K562 (cell line): Measurements from ENCODE around the gene CCP110. TPM values are rescaled to one million over a fixed set of nuclear protein-coding genes. Genes with fewer than 3 reads are reported as not detected.

Experiments used
- ATAC-seq: fragments of 200-7000 bp; cut with Tn5 transposase; 3 replicates; pipeline ENCODE4 v1.9.1; 2020; ENCODE audit warnings: moderate library complexity
- BruUV-seq: library from RNA; stranded (reverse); fragments of 400-500 nt; replicated peaks from 2 replicates; lab custom pipeline; 2021; lab: Mats Ljungman, UMichigan
- CTCF ChIA-PET: fragments of 300-600 bp; formaldehyde crosslinking; extraction: SDS; loops from one replicate; lab custom pipeline; 2021; ENCODE audit warnings: low intra/inter-chr PET ratio; lab: Yijun Ruan, JAX
- POLR2A ChIA-PET: fragments of 300-600, 350-650 bp; sonication (Branson Sonifier 250); formaldehyde crosslinking; extraction: SDS; loops from one replicate; lab custom pipeline; 2021; ENCODE audit warnings: antibody characterized with exemption, inconsistent platforms; lab: Yijun Ruan, JAX
- DNase-seq, 4 experiments: peaks; one replicate each; pipeline versions ENCODE4 v3.0.0 to v3.0.0-alpha.2; 2011 to 2018; ENCODE audit warnings: low spot score in 3 of 4, mixed read lengths in 3 of 4; ENCODE audit errors: extremely low read depth in 1 of 4
- FAIRE-seq: peaks from 2 replicates; lab custom pipeline; 2011; peaks lifted over from hg19 to GRCh38; lab: Jason Lieb, UNC
- H2AFZ ChIP-seq: 2 replicates; pipeline ENCODE4 v1.6.0; 2011; ENCODE audit warnings: low read depth, low read length, control low read depth, inconsistent platforms
- H3K27ac ChIP-seq: fragments of 200-600 bp; 3 replicates; pipeline ENCODE4 v1.8.0; 2011; ENCODE audit warnings: low read depth, mild to moderate bottlenecking, control low read depth, inconsistent platforms, low read length, moderate library complexity, mixed read lengths; ENCODE audit errors: extremely low read depth
- H3K27me3 ChIP-seq, 2 experiments: fragments of 300-600 bp in 1 of 2; 2 replicates in 1 of 2; 3 replicates in 1 of 2; pipeline versions ENCODE4 v1.6.0 to v1.8.0; 2011; ENCODE audit warnings: inconsistent platforms in 2 of 2, low read length in 2 of 2, mild to moderate bottlenecking in 1 of 2, mixed read lengths in 1 of 2, moderate library complexity in 1 of 2; ENCODE audit not compliant: control insufficient read depth in 2 of 2, insufficient read depth in 2 of 2
- H3K36me3 ChIP-seq: fragments of 300-600 bp; 3 replicates; pipeline ENCODE4 v1.8.0; 2011; ENCODE audit warnings: mild to moderate bottlenecking, low read length, inconsistent platforms; ENCODE audit not compliant: control insufficient read depth, insufficient read depth
- H3K4me1 ChIP-seq, 2 experiments: fragments of 200-600 bp in 1 of 2; replicated peaks in 1 of 2; 2 replicates in 1 of 2; 3 replicates in 1 of 2; pipeline versions ENCODE4 v1.5.1 to v1.8.0; 2011; ENCODE audit warnings: inconsistent platforms in 2 of 2, low read length in 2 of 2, mild to moderate bottlenecking in 1 of 2, mixed read lengths in 1 of 2, moderate library complexity in 1 of 2; ENCODE audit not compliant: control insufficient read depth in 2 of 2, insufficient read depth in 2 of 2
- H3K4me2 ChIP-seq: 2 replicates; pipeline ENCODE4 v1.6.1; 2011; ENCODE audit warnings: low read length, control low read depth, inconsistent platforms, mixed read lengths; ENCODE audit not compliant: insufficient read depth
- H3K4me3 ChIP-seq: fragments of 200-600 bp; sonication (generic), shearing (Covaris generic); 2 replicates; pipeline ENCODE4 v1.5.1; 2016; ENCODE audit warnings: control low read depth, inconsistent platforms
- H3K79me2 ChIP-seq: fragments of 200-600 bp; 3 replicates; pipeline ENCODE4 v1.8.0; 2011; ENCODE audit warnings: low read length, inconsistent platforms; ENCODE audit not compliant: control insufficient read depth, insufficient read depth
- H3K9ac ChIP-seq, 2 experiments: 2 replicates each; pipeline versions ENCODE4 v1.6.0 to v1.6.1; 2011; ENCODE audit warnings: low read depth in 2 of 2, low read length in 2 of 2, control low read depth in 1 of 2, inconsistent platforms in 1 of 2, mild to moderate bottlenecking in 1 of 2, mixed read lengths in 1 of 2; ENCODE audit not compliant: insufficient read depth in 1 of 2
- H3K9me1 ChIP-seq: one replicate; pipeline ENCODE4 v1.6.0; 2011; ENCODE audit warnings: inconsistent platforms, mild to moderate bottlenecking, low read length, moderate library complexity; ENCODE audit not compliant: control insufficient read depth, insufficient read depth
- H3K9me3 ChIP-seq: replicated peaks from 2 replicates; pipeline ENCODE4 v1.5.1; 2011; ENCODE audit warnings: low read depth, low read length, inconsistent platforms; ENCODE audit not compliant: control insufficient read depth, insufficient read depth
- H4K20me1 ChIP-seq: replicated peaks from 2 replicates; pipeline ENCODE4 v1.6.1; 2011; ENCODE audit warnings: low read length, inconsistent platforms, mixed read lengths; ENCODE audit not compliant: control insufficient read depth, insufficient read depth
- CAMTA2 ChIP-seq: fragments of 250-450 bp; sonication (Bioruptor Pico); conservative IDR thresholded peaks from 2 replicates; pipeline ENCODE4 v1.5.1; 2022
- CBFA2T2 ChIP-seq: fragments of 450-650 bp; conservative IDR thresholded peaks from 2 replicates; pipeline ENCODE4 v1.6.1; 2017; ENCODE audit warnings: mild to moderate bottlenecking
- HMG20A ChIP-seq: fragments of 450-650 bp; formaldehyde crosslinking; conservative IDR thresholded peaks from 2 replicates; pipeline ENCODE4 v1.4.0; 2020; ENCODE audit warnings: mild to moderate bottlenecking, mixed read lengths
- POU5F1 ChIP-seq: fragments of 150-350 bp; IDR thresholded peaks from 2 replicates; pipeline ENCODE4 v1.6.1; 2014; ENCODE audit warnings: borderline replicate concordance, low read length, low read depth, mild to moderate bottlenecking; ENCODE audit not compliant: partially characterized antibody
- RBM22 ChIP-seq: fragments of 200-400 bp; formaldehyde crosslinking; IDR thresholded peaks from 2 replicates; pipeline ENCODE4 v1.6.1; 2018; ENCODE audit warnings: low read length, low read depth; ENCODE audit not compliant: poor library complexity, severe bottlenecking
- ZBTB9 ChIP-seq: fragments of 450-650 bp; formaldehyde crosslinking; IDR thresholded peaks from 2 replicates; pipeline ENCODE4 v1.4.0; 2020; ENCODE audit warnings: mild to moderate bottlenecking, moderate library complexity
- ZKSCAN1 ChIP-seq: fragments of 150-350 bp; IDR thresholded peaks from 2 replicates; pipeline ENCODE4 v1.6.1; 2016; ENCODE audit warnings: low read depth, low read length
- ZNF764 ChIP-seq: fragments of 250-450 bp; sonication (Bioruptor Pico); IDR thresholded peaks from 2 replicates; pipeline ENCODE4 v1.4.0; 2020; ENCODE audit warnings: low read depth, mild to moderate bottlenecking, moderate library complexity
- WGBS: fragments of 100-300 bp; shearing (Covaris generic); methylation state at CpG from one replicate; pipeline ENCODE4 v1.1.6; 2016; ENCODE audit warnings: low coverage, mixed read lengths; ENCODE audit not compliant: insufficient coverage; ENCODE audit errors: missing lambda C conversion rate; 5-methylcytosine and 5-hydroxymethylcytosine counted together
- in situ Hi-C: fragments of 300-500 bp; cut with MboI; formaldehyde crosslinking; loops from 4 replicates; pipeline ENCODE4 v1.15.0; 2018; ENCODE audit warnings: inconsistent platforms, mixed read lengths
- intact Hi-C: fragments of 100-400 bp; cut with micrococcal nuclease; formaldehyde crosslinking; loops from 2 replicates; pipeline ENCODE4 v1.14.2; 2022
- polyA plus RNA-seq, 8 experiments: library from polyadenylated mRNA; depleted of rRNA in 4 of 8; stranded (reverse) in 5 of 8; unstranded in 3 of 8; fragments of >200 nt; fragmentation: Nextera tagmentation in 2 of 8; fragmentation: Illumina TruSeq in 1 of 8; extraction: Ambion mirVana in 2 of 8; extraction: Trizol in 1 of 8; gene quantifications; 2 replicates each; pipeline versions ENCODE4 v1.2.1 to v1.2.3, GENCODE V29; 2011 to 2014; ENCODE audit warnings: inconsistent platforms in 1 of 8, missing spikeins in 1 of 8
- total RNA-seq, 7 experiments: library from RNA; depleted of rRNA in 6 of 7; stranded (reverse); fragments of >200 nt in 6 of 7; fragmentation: Illumina TruSeq in 2 of 7; extraction: Trizol in 2 of 7; gene quantifications; 2 replicates each; pipeline versions ENCODE4 v1.2.1 to v1.2.3, GENCODE V29; 2011 to 2021; ENCODE audit warnings: low replicate concordance in 1 of 7

The CCP110 gene
- total and polyA plus RNA-seq, 9 of the 15 experiments (the other 6 are each of a cell fraction or from before 2014, with no cell fraction given): 3.5 to 16.1 (median 12.1) TPM

GRCh38 chr16:19598805-19599510, 75.2 kb downstream of the CCP110 start:
- H2AFZ ChIP-seq: no peak overlapping the region
- FAIRE-seq: no peak
- H3K4me3 ChIP-seq: no peak overlapping the region
- 44% methylated on average over 6 of the region's 6 CpGs for WGBS
- no TSS peak for BruUV-seq
- no peak overlapping the region for H3K4me2 ChIP-seq
- H3K79me2 ChIP-seq: no peaks in the 10 kb centered on the region
- TF ChIP-seq ZKSCAN1 (no peak), CBFA2T2 (no peak), POU5F1 (no peak), RBM22 (no peak), HMG20A (CRISPR knock-in tag) (no peak), ZBTB9 (no peak), CAMTA2 (CRISPR knock-in tag) (no peak), ZNF764 (CRISPR knock-in tag) (no peak)
- TF ChIP-seq, all 486 proteins: peak for 0
- no peak overlapping the region for H3K27ac ChIP-seq
- H4K20me1 ChIP-seq: no peaks in the 10 kb centered on the region
- no peaks in the 10 kb centered on the region for H3K9me3 ChIP-seq
- no peak for DNase-seq
- CTCF ChIA-PET: interaction anchor here (0.5 to 0.6 kb wide), 3 partner anchors 285 to 301 kb away, joined by 3 read pairs; no protein-coding TSS in a partner anchor
- H3K9ac ChIP-seq: no peak overlapping the region
- in situ Hi-C loops: loop anchor here (10.0 kb wide), 1 partner anchor 786 kb away; no protein-coding TSS in a partner anchor
- POLR2A ChIA-PET: interaction anchor here (0.6 kb wide), 1 partner anchor 125 kb away, joined by 4 read pairs; no protein-coding TSS in a partner anchor
- no peak for ATAC-seq
- intact Hi-C loops: no loop called here
- H3K27me3 ChIP-seq: no peaks in the 10 kb centered on the region
- no peaks in the 10 kb centered on the region for H3K4me1 ChIP-seq
- peaks cover 6% of the 10 kb centered on the region; the same call in 1 of the 3 replicates for H3K36me3 ChIP-seq
- no peaks in the 10 kb centered on the region for H3K9me1 ChIP-seq
